SU-DHL-6 (cell line): Measurements from ENCODE around the gene CD101.

Source experiments
- H2AFZ ChIP-seq: fragments of 200-600 bp; sonication (generic); 2 replicates; pipeline ENCODE4 v1.6.1; 2014; ENCODE audit warnings: low read depth, mild to moderate bottlenecking, moderate library complexity, mixed read lengths, antibody characterized with exemption, low read length; ENCODE audit not compliant: severe bottlenecking
- H3F3A ChIP-seq: fragments of 200-600 bp; shearing (Covaris generic); 2 replicates; pipeline ENCODE4 v1.6.0; 2016; ENCODE audit warnings: antibody characterized with exemption, mild to moderate bottlenecking; ENCODE audit not compliant: insufficient read depth
- H3K27ac ChIP-seq: fragments of 200-600 bp; sonication (generic); 2 replicates; pipeline ENCODE4 v1.5.1; 2016; ENCODE audit warnings: low read depth, mild to moderate bottlenecking, low read length, moderate library complexity, mixed read lengths
- H3K27me3 ChIP-seq: fragments of 200-600 bp; sonication (generic), shearing (Covaris generic); 2 replicates; pipeline ENCODE4 v1.6.0; 2014; ENCODE audit warnings: mild to moderate bottlenecking, low read length
- H3K36me3 ChIP-seq: fragments of 200-600 bp; sonication (generic); 2 replicates; pipeline ENCODE4 v1.6.1; 2014; ENCODE audit warnings: mild to moderate bottlenecking, low read length, mixed read lengths
- H3K4me2 ChIP-seq: fragments of 300-600, 200-600 bp; shearing (Covaris generic), sonication (generic); 2 replicates; pipeline ENCODE4 v1.6.0; 2014; ENCODE audit warnings: low read length, low read depth, mild to moderate bottlenecking; ENCODE audit not compliant: poor library complexity, severe bottlenecking
- H3K4me3 ChIP-seq: fragments of 200-600 bp; sonication (generic); 2 replicates; pipeline ENCODE4 v1.5.1; 2014; ENCODE audit warnings: antibody characterized with exemption, low read length, mild to moderate bottlenecking, mixed read lengths; ENCODE audit not compliant: insufficient read depth, poor library complexity, severe bottlenecking
- H3K79me2 ChIP-seq: fragments of 200-600 bp; sonication (generic); 2 replicates; pipeline ENCODE4 v1.6.1; 2014; ENCODE audit warnings: mild to moderate bottlenecking, low read length, moderate library complexity; ENCODE audit not compliant: insufficient read depth
- H3K9ac ChIP-seq: fragments of 200-600 bp; sonication (generic); 2 replicates; pipeline ENCODE4 v1.7.0; 2014; ENCODE audit warnings: mild to moderate bottlenecking, low read length
- H3K9me2 ChIP-seq: fragments of 200-600 bp; sonication (generic); replicated peaks from 2 replicates; pipeline ENCODE4 v1.6.1; 2014; ENCODE audit warnings: low read length; ENCODE audit not compliant: insufficient read depth
- H3K9me3 ChIP-seq: fragments of 200-600 bp; sonication (generic); 2 replicates; pipeline ENCODE4 v1.6.1; 2014; ENCODE audit warnings: low read length, mixed read lengths; ENCODE audit not compliant: insufficient read depth
- H4K20me1 ChIP-seq: fragments of 200-600 bp; sonication (generic); 2 replicates; pipeline ENCODE4 v1.6.1; 2014; ENCODE audit warnings: low read depth, mild to moderate bottlenecking, antibody characterized with exemption, low read length, moderate library complexity, mixed read lengths
- EZH2phosphoT487 ChIP-seq: fragments of 200-600 bp; sonication (generic), shearing (Covaris generic); conservative IDR thresholded peaks from 2 replicates; pipeline ENCODE4 v1.6.1; 2018; ENCODE audit warnings: mild to moderate bottlenecking, antibody characterized with exemption, low read length, moderate library complexity, mixed read lengths
- TF ChIP-seq, protein P1 (sequence below): fragments of 200-600 bp; sonication (generic); IDR thresholded peaks from one replicate; pipeline ENCODE4 v1.5.1; 2017; ENCODE audit warnings: antibody characterized with exemption, mild to moderate bottlenecking, low read length, moderate library complexity; ENCODE audit not compliant: insufficient read depth, poor library complexity, severe bottlenecking

CD101 gene

DNA sequence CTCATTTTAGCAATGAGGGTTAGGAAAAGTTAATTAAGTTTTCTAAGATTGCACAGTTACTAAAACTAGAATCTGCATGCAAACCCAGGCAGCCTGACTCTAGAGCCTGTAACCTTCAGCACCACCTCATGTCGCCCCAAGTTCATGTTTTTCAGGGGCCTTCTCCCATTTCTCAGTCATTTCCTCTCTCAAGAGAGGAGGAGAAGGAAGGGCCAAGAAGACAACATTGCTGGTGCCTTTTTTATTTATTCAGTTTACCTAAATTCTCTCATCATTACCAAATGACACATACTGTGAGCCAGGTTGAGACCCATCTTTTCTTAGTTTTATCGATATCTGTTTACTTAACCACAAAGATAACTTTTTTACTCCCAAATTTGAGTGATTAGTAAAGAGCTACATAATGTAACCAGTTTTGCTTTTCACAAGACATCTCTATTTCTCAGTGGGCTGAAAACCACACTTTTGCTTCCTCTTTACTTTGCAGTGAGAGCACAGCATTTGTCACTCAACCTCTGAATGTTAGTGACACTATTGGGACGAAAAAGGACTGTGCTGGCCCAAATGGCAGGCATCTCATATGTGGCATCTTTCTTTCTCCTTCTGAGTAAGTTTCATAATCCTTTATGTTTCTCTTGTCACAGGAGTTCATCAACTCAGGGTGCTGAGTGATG is at the start of gene CD101:
Gene CD101 (plus strand): TSS at position 507 of the 674 bp plus-strand sequence. CDS start 58 bp downstream, at position 565.
- TF ChIP-seq, protein P1, sequence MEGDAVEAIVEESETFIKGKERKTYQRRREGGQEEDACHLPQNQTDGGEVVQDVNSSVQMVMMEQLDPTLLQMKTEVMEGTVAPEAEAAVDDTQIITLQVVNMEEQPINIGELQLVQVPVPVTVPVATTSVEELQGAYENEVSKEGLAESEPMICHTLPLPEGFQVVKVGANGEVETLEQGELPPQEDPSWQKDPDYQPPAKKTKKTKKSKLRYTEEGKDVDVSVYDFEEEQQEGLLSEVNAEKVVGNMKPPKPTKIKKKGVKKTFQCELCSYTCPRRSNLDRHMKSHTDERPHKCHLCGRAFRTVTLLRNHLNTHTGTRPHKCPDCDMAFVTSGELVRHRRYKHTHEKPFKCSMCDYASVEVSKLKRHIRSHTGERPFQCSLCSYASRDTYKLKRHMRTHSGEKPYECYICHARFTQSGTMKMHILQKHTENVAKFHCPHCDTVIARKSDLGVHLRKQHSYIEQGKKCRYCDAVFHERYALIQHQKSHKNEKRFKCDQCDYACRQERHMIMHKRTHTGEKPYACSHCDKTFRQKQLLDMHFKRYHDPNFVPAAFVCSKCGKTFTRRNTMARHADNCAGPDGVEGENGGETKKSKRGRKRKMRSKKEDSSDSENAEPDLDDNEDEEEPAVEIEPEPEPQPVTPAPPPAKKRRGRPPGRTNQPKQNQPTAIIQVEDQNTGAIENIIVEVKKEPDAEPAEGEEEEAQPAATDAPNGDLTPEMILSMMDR, result no peak
- TF ChIP-seq EZH2phosphoT487, result no peak
- no peaks in the 10 kb centered on the region for H3K79me2 ChIP-seq
- no peak within 1 kb of the TSS for H3K4me2 ChIP-seq

GRCh38 chr1:116952738-116953275 is 48.8 kb upstream of the CD101 start:
- no peaks in the 10 kb centered on the region for H3K9me3 ChIP-seq
- TF ChIP-seq EZH2phosphoT487, result no peak
- TF ChIP-seq, protein P1, result no peak
- H3K79me2 ChIP-seq, result no peaks in the 10 kb centered on the region
- no peaks in the 10 kb centered on the region for H3K9me2 ChIP-seq
- H3K4me3 ChIP-seq, result no peak overlapping the region
- H4K20me1 ChIP-seq, result no peaks in the 10 kb centered on the region
- no peak overlapping the region for H3K27ac ChIP-seq
- H2AFZ ChIP-seq, result no peak overlapping the region
- no peaks in the 10 kb centered on the region for H3F3A ChIP-seq
- H3K9ac ChIP-seq, result no peak overlapping the region
- no peaks in the 10 kb centered on the region for H3K36me3 ChIP-seq
- H3K27me3 ChIP-seq, result no peaks in the 10 kb centered on the region
- no peak overlapping the region for H3K4me2 ChIP-seq

More for the DNA sequence above, at the start of gene CD101:
- Histone ChIP-seq H3K4me3 (no peak within 1 kb of the TSS), H3K27ac (no peak within 1 kb of the TSS), H4K20me1 (no peaks in the 10 kb centered on the region), H3K36me3 (no peaks in the 10 kb centered on the region), H3K27me3 (no peaks in the 10 kb centered on the region), H2AFZ (no peak within 1 kb of the TSS), H3K9ac (no peak within 1 kb of the TSS), H3K9me3 (no peaks in the 10 kb centered on the region), H3K9me2 (no peaks in the 10 kb centered on the region), H3F3A (no peaks in the 10 kb centered on the region)

- Histone ChIP-seq H3K9ac (no peak overlapping the region), H3F3A (no peaks in the 10 kb centered on the region), H3K79me2 (no peaks in the 10 kb centered on the region), H3K27ac (no peak overlapping the region), H3K4me2 (no peak overlapping the region), H4K20me1 (no peaks in the 10 kb centered on the region), H3K9me3 (no peaks in the 10 kb centered on the region), H3K27me3 (no peaks in the 10 kb centered on the region), H2AFZ (no peak overlapping the region), H3K9me2 (no peaks in the 10 kb centered on the region), H3K4me3 (no peak overlapping the region), H3K36me3 (no peaks in the 10 kb centered on the region)
- TF ChIP-seq, protein P1, result no peak
- no peak for TF ChIP-seq EZH2phosphoT487
These were observed 47.1 kb upstream of the CD101 start for GRCh38 chr1:116954440-116954839.
